MCF 10A (cell line): ENCODE measurements around the gene NEK9. TPM values are rescaled to one million over a fixed set of nuclear protein-coding genes. Genes with fewer than 3 reads are reported as not detected.
A peak's percentile ranks its signal among the peaks of the same experiment; 100 is the strongest.

Experiments used
- BruUV-seq: library from RNA; stranded (reverse); fragments of 400-500 nt; replicated peaks from 2 replicates; lab custom pipeline; 2021; lab: Mats Ljungman, UMichigan
- CTCF ChIA-PET: fragments of 300-600 bp; sonication (Branson Sonifier 250); formaldehyde crosslinking; extraction: SDS; loops from one replicate; lab custom pipeline; 2021; ENCODE audit warnings: antibody characterized with exemption, inconsistent platforms; lab: Yijun Ruan, JAX
- POLR2A ChIA-PET: fragments of 300-600, 350-650 bp; sonication (Branson Sonifier 250); formaldehyde crosslinking; extraction: SDS; loops from one replicate; lab custom pipeline; 2020; ENCODE audit warnings: antibody characterized with exemption, inconsistent platforms; lab: Yijun Ruan, JAX
- DNase-seq: peaks from one replicate; pipeline ENCODE4 v3.0.0-alpha.2; 2018; ENCODE audit not compliant: unreplicated experiment
- H3K27ac Mint-ChIP-seq: one replicate; pipeline ENCODE4 v1.8.0; 2022; ENCODE audit warnings: mild to moderate bottlenecking, low read depth, mixed read lengths; ENCODE audit not compliant: unreplicated experiment
- H3K27me3 Mint-ChIP-seq: one replicate; pipeline ENCODE4 v1.8.0; 2022; ENCODE audit warnings: mixed read lengths; ENCODE audit not compliant: insufficient read depth, unreplicated experiment
- H3K36me3 Mint-ChIP-seq: one replicate; pipeline ENCODE4 v1.8.0; 2022; ENCODE audit warnings: mild to moderate bottlenecking, moderate library complexity, mixed read lengths; ENCODE audit not compliant: insufficient read depth, unreplicated experiment
- H3K4me1 Mint-ChIP-seq: one replicate; pipeline ENCODE4 v1.8.0; 2022; ENCODE audit warnings: mixed read lengths; ENCODE audit not compliant: insufficient read depth, unreplicated experiment
- H3K4me3 Mint-ChIP-seq: one replicate; pipeline ENCODE4 v1.8.0; 2022; ENCODE audit warnings: mild to moderate bottlenecking, moderate library complexity, mixed read lengths; ENCODE audit not compliant: unreplicated experiment
- H3K9me3 Mint-ChIP-seq: one replicate; pipeline ENCODE4 v1.8.0; 2022; ENCODE audit warnings: mixed read lengths; ENCODE audit not compliant: unreplicated experiment
- CTCF ChIP-seq: fragments of 200-600 bp; IDR thresholded peaks from one replicate; pipeline ENCODE4 v1.8.0; 2022; ENCODE audit warnings: antibody characterized with exemption, mild to moderate bottlenecking; ENCODE audit not compliant: unreplicated experiment
- intact Hi-C: fragments of 100-400 bp; cut with micrococcal nuclease; formaldehyde crosslinking; loops from 2 replicates; pipeline ENCODE4 v1.14.1; 2022
- total RNA-seq: library from RNA; stranded (reverse); gene quantifications from 2 replicates; pipeline ENCODE4 v1.2.3, GENCODE V29; 2022

Gene NEK9
- total RNA-seq, 1 experiment from 2014 or later: 112 TPM

- CTCF ChIA-PET: interaction anchor here (0.6 to 1.2 kb wide), 2 partner anchors 36 to 64 kb away, joined by 3 read pairs; no protein-coding TSS in a partner anchor
- Mint-ChIP-seq H3K27me3 (no peaks in the 10 kb centered on the region), H3K4me3 (no peak overlapping the region), H3K27ac (peak overlapping the region; percentile 46), H3K4me1 (peaks cover 47% of the 10 kb centered on the region), H3K9me3 (no peaks in the 10 kb centered on the region), H3K36me3 (peaks cover 37% of the 10 kb centered on the region)
- TF ChIP-seq CTCF: no peak
- no TSS peak for BruUV-seq
- DNase-seq: no peak
- intact Hi-C loops: no loop called here
- POLR2A ChIA-PET: interaction anchor here (0.7 to 3.7 kb wide), 5 partner anchors 9 to 27 kb away, joined by 3 to 31 read pairs (median 6); partner anchors contain the start of gene TMED10
These were observed 38.9 kb upstream of the NEK9 start for GRCh38 chr14:75165586-75166391.

- H3K9me3 Mint-ChIP-seq: no peaks in the 10 kb centered on the region
- no peaks in the 10 kb centered on the region for H3K27me3 Mint-ChIP-seq
- DNase-seq: no peak
- ChIA-PET POLR2A (interaction anchor here (1.0 to 3.7 kb wide), 5 partner anchors 10 to 94 kb away, joined by 3 to 31 read pairs (median 3); partner anchors contain the start of gene TMED10), CTCF (interaction anchor here (1.2 kb wide), 1 partner anchor 65 kb away, joined by 3 read pairs; no protein-coding TSS in a partner anchor)
- H3K4me1 Mint-ChIP-seq: peaks cover 42% of the 10 kb centered on the region
- no peak overlapping the region for H3K27ac Mint-ChIP-seq
- TF ChIP-seq CTCF: no peak
- intact Hi-C loops: no loop called here
- H3K36me3 Mint-ChIP-seq: peaks cover 37% of the 10 kb centered on the region
- H3K4me3 Mint-ChIP-seq: no peak overlapping the region
- no TSS peak for BruUV-seq
These were observed 38.0 kb upstream of the NEK9 start for GRCh38 chr14:75164809-75165208.

- ChIA-PET CTCF (interaction anchor here (0.6 to 1.2 kb wide), 5 partner anchors 9 to 494 kb away, joined by 3 to 5 read pairs (median 4); no protein-coding TSS in a partner anchor), POLR2A (interaction anchor here (0.6 to 3.7 kb wide), 5 partner anchors 12 to 1181 kb away, joined by 3 to 31 read pairs (median 3); partner anchors contain the start of gene TMED10)
- intact Hi-C loops: no loop called here
- peaks cover 37% of the 10 kb centered on the region for H3K36me3 Mint-ChIP-seq
- BruUV-seq: no TSS peak
- no peaks in the 10 kb centered on the region for H3K9me3 Mint-ChIP-seq
- no peak for TF ChIP-seq CTCF
- no peak for DNase-seq
- no peak overlapping the region for H3K4me3 Mint-ChIP-seq
- H3K4me1 Mint-ChIP-seq: peaks cover 41% of the 10 kb centered on the region
- H3K27ac Mint-ChIP-seq: no peak overlapping the region
- no peaks in the 10 kb centered on the region for H3K27me3 Mint-ChIP-seq
These were observed 36.8 kb upstream of the NEK9 start for GRCh38 chr14:75163677-75164076.

- Mint-ChIP-seq H3K4me1 (peaks cover 31% of the 10 kb centered on the region), H3K27me3 (no peaks in the 10 kb centered on the region), H3K36me3 (peaks cover 29% of the 10 kb centered on the region), H3K4me3 (no peak overlapping the region), H3K9me3 (no peaks in the 10 kb centered on the region), H3K27ac (peak overlapping the region; percentile 59)
- intact Hi-C loops: no loop called here
- ChIA-PET CTCF (interaction anchor here (1.2 kb wide), 1 partner anchor 67 kb away, joined by 4 read pairs; no protein-coding TSS in a partner anchor), POLR2A (interaction anchor here (0.8 to 3.7 kb wide), 2 partner anchors 13 to 121 kb away, joined by 3 to 31 read pairs; partner anchors contain the start of gene TMED10)
- DNase-seq: no peak
- no peak for TF ChIP-seq CTCF
- no TSS peak for BruUV-seq
These were observed 35.8 kb upstream of the NEK9 start for GRCh38 chr14:75162631-75163030.
